Right ventricle myocardium inferior (tissue), 1 donor: Measurements from ENCODE around the gene HP. TPM values are rescaled to one million over a fixed set of nuclear protein-coding genes. Genes with fewer than 3 reads are reported as not detected.

ENCODE experiments used
- ATAC-seq: fragments of 200-7000 bp; cut with Tn5 transposase; one replicate; pipeline ENCODE4 v1.9.1; 2020; ENCODE audit warnings: mild to moderate bottlenecking, moderate library complexity
- DNase-seq: peaks from one replicate; pipeline ENCODE4 v3.0.0; 2021; ENCODE audit errors: missing footprints
- intact Hi-C: fragments of 100-400 bp; cut with DNase I; formaldehyde crosslinking; loops from one replicate; pipeline ENCODE4 v1.11.0; 2022
- total RNA-seq: library from RNA; stranded (reverse); fragmentation: NEBNext Ultra II Directional; extraction: Animal tissue kit (Norgen Biotek cat#: 25700); gene quantifications from one replicate; pipeline ENCODE4 v1.2.1, GENCODE V29; 2021
- donor health status: DM: no; HTN: yes; CAD: no; lungs with severe emphysema.

HP gene
- total RNA-seq, 1 donor from 2014 or later: 21.2 TPM

GRCh38 chr16:72109300-72109699 lies 55.0 kb downstream of the HP start:
- intact Hi-C loops: no loop called here
- ATAC-seq: no peak

GRCh38 chr16:72109966-72110530 lies 55.7 kb downstream of the HP start:
- DNase-seq: no peak
- no peak for ATAC-seq

More at GRCh38 chr16:72109300-72109699, 55.0 kb downstream of the HP start:
- no peak for DNase-seq

More at GRCh38 chr16:72109966-72110530, 55.7 kb downstream of the HP start:
- intact Hi-C loops: no loop called here

Other genes with a start within 250 kb of the HP start
- gene AP1G1, start 245.7 kb upstream of the HP start, total RNA-seq: 28.1 TPM
- gene ATXN1L, start 208.5 kb upstream of the HP start, total RNA-seq: 13.4 TPM
- 2.5 TPM for gene ZNF821, start 170.3 kb upstream of the HP start, total RNA-seq
- 114 TPM for gene IST1, start 159.0 kb upstream of the HP start, total RNA-seq
- 0.08 TPM for gene PKD1L3, start 54.1 kb upstream of the HP start, total RNA-seq
- 8.3 TPM for gene DHODH, start 45.8 kb upstream of the HP start, total RNA-seq
- gene HPR, start 8.7 kb downstream of the HP start, total RNA-seq: 99.2 TPM
- gene TXNL4B, start 39.1 kb downstream of the HP start, total RNA-seq: 7.7 TPM
- 40.8 TPM for gene DHX38, start 39.3 kb downstream of the HP start, total RNA-seq
- gene PMFBP1, start 117.7 kb downstream of the HP start, total RNA-seq: 0.19 TPM